CD4-positive, alpha-beta memory T cell (primary cell): ENCODE measurements around the gene DGKB. TPM values are rescaled to one million over a fixed set of nuclear protein-coding genes. Genes with fewer than 3 reads are reported as not detected.

Experiments used
- CTCF ChIA-PET: fragments of 350-600 bp; sonication (Branson Sonifier 250); formaldehyde crosslinking; loops from one replicate; lab custom pipeline; 2021; ENCODE audit warnings: inconsistent platforms; ENCODE audit not compliant: partially characterized antibody; lab: Charles Lee
- POLR2A ChIA-PET: fragments of 350-600 bp; sonication (Branson Sonifier 250); formaldehyde crosslinking; loops from one replicate; lab custom pipeline; 2021; ENCODE audit not compliant: partially characterized antibody; lab: Charles Lee
- DNase-seq, 5 donors: peaks; one replicate each; pipeline versions ENCODE4 v3.0.0 to v3.0.0-alpha.2; 2020 to 2022; ENCODE audit warnings: mixed read lengths in 1 of 5
- H3K27ac ChIP-seq: one replicate; pipeline ENCODE4 v1.7.0; 2013; ENCODE audit warnings: low read depth, low read length
- H3K27me3 ChIP-seq: 2 replicates; pipeline ENCODE4 v1.7.0; 2013; ENCODE audit warnings: mild to moderate bottlenecking, low read length, moderate library complexity; ENCODE audit not compliant: insufficient read depth
- H3K36me3 ChIP-seq: 2 replicates; pipeline ENCODE4 v1.7.0; 2013; ENCODE audit warnings: mild to moderate bottlenecking, low read length, moderate library complexity; ENCODE audit not compliant: insufficient read depth
- H3K4me1 ChIP-seq: 2 replicates; pipeline ENCODE4 v1.7.0; 2013; ENCODE audit warnings: mild to moderate bottlenecking, low read length, moderate library complexity; ENCODE audit not compliant: insufficient read depth
- H3K4me3 ChIP-seq, 2 donors: one replicate each; pipeline ENCODE4 v1.7.0; 2013; ENCODE audit warnings: low read length in 2 of 2, mild to moderate bottlenecking in 1 of 2
- H3K9me3 ChIP-seq, 2 donors: one replicate each; pipeline ENCODE4 v1.7.0; 2013; ENCODE audit warnings: low read length in 2 of 2, control low read depth in 1 of 2; ENCODE audit not compliant: control insufficient read depth in 1 of 2
- H3K27ac Mint-ChIP-seq, 7 donors: one replicate each; pipeline ENCODE4 v1.8.0; 2020 to 2021; ENCODE audit warnings: mixed read lengths in 7 of 7, mild to moderate bottlenecking in 6 of 7, inconsistent platforms in 3 of 7, moderate library complexity in 3 of 7
- H3K27me3 Mint-ChIP-seq, 2 donors: one replicate each; pipeline ENCODE4 v1.8.0; 2020 to 2021; ENCODE audit warnings: mixed read lengths in 2 of 2
- H3K36me3 Mint-ChIP-seq, 2 donors: one replicate each; pipeline ENCODE4 v1.8.0; 2020 to 2021; ENCODE audit warnings: mixed read lengths in 2 of 2, inconsistent platforms in 1 of 2, mild to moderate bottlenecking in 1 of 2
- H3K4me1 Mint-ChIP-seq, 4 donors: one replicate each; pipeline ENCODE4 v1.8.0; 2020 to 2021; ENCODE audit warnings: mixed read lengths in 4 of 4, mild to moderate bottlenecking in 1 of 4
- H3K4me3 Mint-ChIP-seq, 8 donors: one replicate each; pipeline ENCODE4 v1.8.0; 2020 to 2021; ENCODE audit warnings: mixed read lengths in 8 of 8, mild to moderate bottlenecking in 7 of 8, moderate library complexity in 6 of 8, inconsistent platforms in 3 of 8
- H3K9me3 Mint-ChIP-seq, 8 donors: one replicate each; pipeline ENCODE4 v1.8.0; 2020 to 2021; ENCODE audit warnings: mixed read lengths in 8 of 8, mild to moderate bottlenecking in 5 of 8, inconsistent platforms in 3 of 8, moderate library complexity in 1 of 8
- intact Hi-C: fragments of 100-400 bp; cut with micrococcal nuclease; formaldehyde crosslinking; loops from one replicate; pipeline ENCODE4 v1.15.1; 2023
- polyA plus RNA-seq, 2 donors: library from polyadenylated mRNA; unstranded; fragments of 300-500 nt; fragmentation: Illumina TruSeq; gene quantifications; one replicate each; pipeline ENCODE4 v1.2.3, GENCODE V29; 2021
- total RNA-seq, 2 experiments: library from RNA; stranded (reverse); gene quantifications; one replicate each; pipeline ENCODE4 v1.2.3, GENCODE V29; 2021

Gene DGKB
- total and polyA plus RNA-seq, 4 experiments from 2014 or later: not detected

- no peak overlapping the region for H3K27ac ChIP-seq
- no peaks in the 10 kb centered on the region for H3K4me1 ChIP-seq
- CTCF ChIA-PET: no interaction called here
- H3K36me3 Mint-ChIP-seq: no peaks in the 10 kb centered on the region
- H3K4me1 Mint-ChIP-seq: no peaks in the 10 kb centered on the region
- H3K9me3 Mint-ChIP-seq: peaks cover 0 to 4% (median under 1%) of the 10 kb centered on the region in 8 donors
- no peaks in the 10 kb centered on the region for H3K9me3 ChIP-seq
- no peaks in the 10 kb centered on the region for H3K36me3 ChIP-seq
- no peak overlapping the region for H3K4me3 Mint-ChIP-seq
- no peaks in the 10 kb centered on the region for H3K27me3 Mint-ChIP-seq
- POLR2A ChIA-PET: no interaction called here
- no peaks in the 10 kb centered on the region for H3K27me3 ChIP-seq
- no peak for DNase-seq
- no peak overlapping the region for H3K4me3 ChIP-seq
- intact Hi-C loops: no loop called here
- no peak overlapping the region for H3K27ac Mint-ChIP-seq
These were observed 76.6 kb downstream of the DGKB start for GRCh38 chr7:14825912-14826311.

- Histone ChIP-seq H3K9me3 (no peaks in the 10 kb centered on the region), H3K27me3 (no peaks in the 10 kb centered on the region), H3K4me1 (no peaks in the 10 kb centered on the region), H3K27ac (no peak overlapping the region), H3K4me3 (no peak overlapping the region), H3K36me3 (no peaks in the 10 kb centered on the region)
- Mint-ChIP-seq H3K36me3 (no peaks in the 10 kb centered on the region), H3K27me3 (no peaks in the 10 kb centered on the region), H3K9me3 (peaks cover 0 to 2% (median 0%) of the 10 kb centered on the region in 8 donors), H3K27ac (no peak overlapping the region), H3K4me3 (no peak overlapping the region), H3K4me1 (no peaks in the 10 kb centered on the region)
- DNase-seq: no peak
- intact Hi-C loops: no loop called here
- CTCF ChIA-PET: no interaction called here
- POLR2A ChIA-PET: no interaction called here
These were observed 80.1 kb downstream of the DGKB start for GRCh38 chr7:14822481-14822854.

GRCh38 chr7:14821757-14822480 lies 80.6 kb downstream of the DGKB start:
- no peak overlapping the region for H3K4me3 Mint-ChIP-seq
- H3K4me3 ChIP-seq: no peak overlapping the region
- CTCF ChIA-PET: no interaction called here
- no peaks in the 10 kb centered on the region for H3K27me3 Mint-ChIP-seq
- H3K9me3 Mint-ChIP-seq: peaks cover 0 to 2% (median 0%) of the 10 kb centered on the region in 8 donors
- POLR2A ChIA-PET: no interaction called here
- no peak overlapping the region for H3K27ac Mint-ChIP-seq
- no peaks in the 10 kb centered on the region for H3K36me3 ChIP-seq
- H3K36me3 Mint-ChIP-seq: no peaks in the 10 kb centered on the region
- intact Hi-C loops: no loop called here
- H3K9me3 ChIP-seq: no peaks in the 10 kb centered on the region
- H3K27ac ChIP-seq: no peak overlapping the region
- DNase-seq: no peak
- no peaks in the 10 kb centered on the region for H3K27me3 ChIP-seq
- no peaks in the 10 kb centered on the region for H3K4me1 ChIP-seq
- H3K4me1 Mint-ChIP-seq: no peaks in the 10 kb centered on the region

- Histone ChIP-seq H3K36me3 (no peaks in the 10 kb centered on the region), H3K4me3 (no peak overlapping the region), H3K9me3 (no peaks in the 10 kb centered on the region), H3K4me1 (no peaks in the 10 kb centered on the region), H3K27me3 (no peaks in the 10 kb centered on the region), H3K27ac (no peak overlapping the region)
- no peak for DNase-seq
- intact Hi-C loops: no loop called here
- H3K27me3 Mint-ChIP-seq: no peaks in the 10 kb centered on the region
- H3K36me3 Mint-ChIP-seq: no peaks in the 10 kb centered on the region
- peaks cover 0 to 2% (median 0%) of the 10 kb centered on the region in 8 donors for H3K9me3 Mint-ChIP-seq
- ChIA-PET POLR2A (no interaction called here), CTCF (no interaction called here)
- no peak overlapping the region for H3K27ac Mint-ChIP-seq
- H3K4me3 Mint-ChIP-seq: no peak overlapping the region
- no peaks in the 10 kb centered on the region for H3K4me1 Mint-ChIP-seq
These were observed 83.7 kb downstream of the DGKB start for GRCh38 chr7:14818871-14819270.

GRCh38 chr7:14817829-14818614 lies 84.5 kb downstream of the DGKB start:
- Histone ChIP-seq H3K9me3 (no peaks in the 10 kb centered on the region), H3K27ac (no peak overlapping the region), H3K4me3 (no peak overlapping the region), H3K36me3 (no peaks in the 10 kb centered on the region), H3K4me1 (no peaks in the 10 kb centered on the region), H3K27me3 (no peaks in the 10 kb centered on the region)
- no peak for DNase-seq
- no peak overlapping the region for H3K4me3 Mint-ChIP-seq
- POLR2A ChIA-PET: no interaction called here
- intact Hi-C loops: no loop called here
- no peaks in the 10 kb centered on the region for H3K36me3 Mint-ChIP-seq
- no peak overlapping the region for H3K27ac Mint-ChIP-seq
- H3K27me3 Mint-ChIP-seq: no peaks in the 10 kb centered on the region
- peaks cover 0 to 2% (median 0%) of the 10 kb centered on the region in 8 donors for H3K9me3 Mint-ChIP-seq
- no peaks in the 10 kb centered on the region for H3K4me1 Mint-ChIP-seq
- CTCF ChIA-PET: no interaction called here

- Mint-ChIP-seq H3K36me3 (no peaks in the 10 kb centered on the region), H3K27ac (no peak overlapping the region), H3K27me3 (no peaks in the 10 kb centered on the region), H3K4me1 (no peaks in the 10 kb centered on the region), H3K4me3 (no peak overlapping the region), H3K9me3 (peaks cover 0 to 1% (median 0%) of the 10 kb centered on the region in 8 donors)
- ChIA-PET CTCF (no interaction called here), POLR2A (no interaction called here)
- DNase-seq: no peak
- H3K4me1 ChIP-seq: no peaks in the 10 kb centered on the region
- no peak overlapping the region for H3K27ac ChIP-seq
- H3K36me3 ChIP-seq: no peaks in the 10 kb centered on the region
- no peaks in the 10 kb centered on the region for H3K27me3 ChIP-seq
- intact Hi-C loops: no loop called here
- H3K9me3 ChIP-seq: no peaks in the 10 kb centered on the region
- no peak overlapping the region for H3K4me3 ChIP-seq
These were observed 95.0 kb downstream of the DGKB start for GRCh38 chr7:14807507-14807906.

GRCh38 chr7:14806891-14807290 lies 95.7 kb downstream of the DGKB start:
- Histone ChIP-seq H3K27ac (no peak overlapping the region), H3K36me3 (no peaks in the 10 kb centered on the region), H3K4me3 (no peak overlapping the region), H3K9me3 (no peaks in the 10 kb centered on the region), H3K4me1 (no peaks in the 10 kb centered on the region), H3K27me3 (no peaks in the 10 kb centered on the region)
- H3K36me3 Mint-ChIP-seq: no peaks in the 10 kb centered on the region
- no peak for DNase-seq
- no peaks in the 10 kb centered on the region for H3K27me3 Mint-ChIP-seq
- CTCF ChIA-PET: no interaction called here
- no peak overlapping the region for H3K4me3 Mint-ChIP-seq
- intact Hi-C loops: no loop called here
- H3K4me1 Mint-ChIP-seq: no peaks in the 10 kb centered on the region
- H3K27ac Mint-ChIP-seq: no peak overlapping the region
- peaks cover 0 to 1% (median 0%) of the 10 kb centered on the region in 8 donors for H3K9me3 Mint-ChIP-seq
- POLR2A ChIA-PET: no interaction called here
